Body of pancreas (tissue), 4 donors: Measurements from ENCODE around the gene PCNX1. TPM values are rescaled to one million over a fixed set of nuclear protein-coding genes. Genes with fewer than 3 reads are reported as not detected.

ENCODE experiments used
- ATAC-seq: fragments of 150-250 bp; one replicate; pipeline ENCODE4 v1.9.1; 2016
- DNase-seq, 4 donors: peaks; one replicate each; pipeline ENCODE4 v3.0.0-alpha.2; 2019
- H3K27ac ChIP-seq, 4 donors: fragments of 200-600 bp; sonication (generic); 1 replicate in 3 of 4; 2 replicates in 1 of 4; pipeline versions ENCODE4 v1.5.1 to v1.6.1; 2016 to 2019; ENCODE audit warnings: mild to moderate bottlenecking in 1 of 4, mixed read lengths in 1 of 4, moderate library complexity in 1 of 4
- H3K27me3 ChIP-seq, 2 donors: fragments of 200-600 bp; sonication (generic); one replicate each; pipeline ENCODE4 v1.6.0; 2016; ENCODE audit warnings: mild to moderate bottlenecking in 1 of 2
- H3K36me3 ChIP-seq, 2 donors: fragments of 200-600 bp; sonication (generic); replicated peaks in 1 of 2; 2 replicates each; pipeline ENCODE4 v1.5.1; 2016; ENCODE audit warnings: low read depth in 2 of 2; ENCODE audit not compliant: insufficient read depth in 1 of 2
- H3K4me1 ChIP-seq: fragments of 200-600 bp; sonication (generic); one replicate; pipeline ENCODE4 v1.6.0; 2016
- H3K4me3 ChIP-seq, 2 donors: fragments of 200-600 bp; sonication (generic); 1 replicate in 1 of 2; 2 replicates in 1 of 2; pipeline ENCODE4 v1.5.1; 2016 to 2019
- H3K9me3 ChIP-seq, 3 donors: fragments of 200-600 bp; sonication (generic); 1 replicate in 2 of 3; 2 replicates in 1 of 3; pipeline ENCODE4 v1.5.1; 2016
- CTCF ChIP-seq, 7 experiments: fragments of 450-650 bp in 4 of 7; fragments of 200-600 bp in 3 of 7; sonication (generic) in 3 of 7; IDR thresholded peaks; one replicate each; pipeline ENCODE4 v1.5.1; 2016 to 2019; ENCODE audit warnings: antibody characterized with exemption in 7 of 7
- POLR2A ChIP-seq, 3 donors: fragments of 450-650 bp; IDR thresholded peaks; one replicate each; pipeline ENCODE4 v1.6.1; 2016; ENCODE audit warnings: antibody characterized with exemption in 3 of 3, mild to moderate bottlenecking in 2 of 3
- WGBS, 2 donors: methylation state at CpG; one replicate each; pipeline ENCODE4 v1.1.5; 2017; 5-methylcytosine and 5-hydroxymethylcytosine counted together
- intact Hi-C: fragments of 100-400 bp; cut with DNase I; formaldehyde crosslinking; loops from one replicate; pipeline ENCODE4 v1.15.1; 2023
- total RNA-seq, 2 donors: library from RNA; depleted of rRNA; stranded (reverse); fragments of >200 nt; gene quantifications; one replicate each; pipeline ENCODE4 v1.1.0, GENCODE V29; 2016

The PCNX1 gene
- total RNA-seq, 2 donors from 2014 or later, result 25.4 to 94.3 TPM

DNA sequence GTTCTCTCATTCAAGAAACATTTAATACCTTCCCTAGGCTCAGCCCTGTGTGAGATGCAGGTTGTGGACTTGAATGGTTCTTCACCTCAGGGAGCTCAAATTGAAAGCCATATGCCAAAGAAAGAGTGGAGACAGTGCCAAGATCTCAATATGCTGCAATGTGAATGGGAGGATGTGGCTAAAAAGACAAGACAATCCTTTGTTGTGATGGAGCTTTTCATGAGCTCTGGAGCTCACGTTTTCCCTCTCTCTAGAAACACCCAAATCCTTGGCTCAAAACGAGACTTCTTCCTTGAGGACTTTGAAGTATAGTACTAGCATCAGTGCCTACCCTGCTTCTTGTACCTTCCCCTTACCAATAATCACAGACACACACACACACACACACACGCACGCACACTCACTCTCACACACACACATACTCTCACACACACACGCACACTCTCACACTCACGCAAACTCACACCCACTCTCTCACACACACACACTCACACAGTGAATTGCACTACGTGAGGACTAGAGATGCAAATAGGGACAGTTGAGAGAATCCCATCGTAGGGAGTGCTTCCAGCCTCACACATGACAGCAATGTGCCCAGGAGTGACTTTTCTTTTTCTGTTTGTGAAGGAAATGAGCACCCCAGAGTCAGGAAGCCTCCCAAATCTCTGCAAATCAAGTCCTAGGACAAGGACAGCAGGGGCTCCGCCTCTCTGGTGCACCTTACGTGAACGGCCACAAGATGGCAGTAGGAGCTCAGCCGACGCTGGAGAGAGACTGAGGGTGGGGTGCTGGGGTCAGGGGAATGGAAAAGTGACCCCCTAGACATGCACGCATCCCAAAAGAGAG, 231.4 kb downstream of the PCNX1 start:
- ATAC-seq, result peak; percentile 56
- WGBS, 2 donors, result 13 to 17% methylated on average over 14 of the region's 14 CpGs
- Histone ChIP-seq H3K9me3 (no peaks in the 10 kb centered on the region), H3K27me3 (no peaks in the 10 kb centered on the region), H3K27ac (no peak overlapping the region), H3K4me1 (peaks cover 3% of the 10 kb centered on the region), H3K4me3 (no peak overlapping the region), H3K36me3 (no peaks in the 10 kb centered on the region)
- TF ChIP-seq CTCF (IDR thresholded peaks at IDR 0.05) (peak; percentile 79 to 91 (median 88)), POLR2A (IDR thresholded peaks at IDR 0.05) (no peak)
- peak; percentile 50 to 56 (median 52) for DNase-seq
- intact Hi-C loops, result loop anchor here (5.0 kb wide), 1 partner anchor 614 kb away; no protein-coding TSS in a partner anchor

DNA sequence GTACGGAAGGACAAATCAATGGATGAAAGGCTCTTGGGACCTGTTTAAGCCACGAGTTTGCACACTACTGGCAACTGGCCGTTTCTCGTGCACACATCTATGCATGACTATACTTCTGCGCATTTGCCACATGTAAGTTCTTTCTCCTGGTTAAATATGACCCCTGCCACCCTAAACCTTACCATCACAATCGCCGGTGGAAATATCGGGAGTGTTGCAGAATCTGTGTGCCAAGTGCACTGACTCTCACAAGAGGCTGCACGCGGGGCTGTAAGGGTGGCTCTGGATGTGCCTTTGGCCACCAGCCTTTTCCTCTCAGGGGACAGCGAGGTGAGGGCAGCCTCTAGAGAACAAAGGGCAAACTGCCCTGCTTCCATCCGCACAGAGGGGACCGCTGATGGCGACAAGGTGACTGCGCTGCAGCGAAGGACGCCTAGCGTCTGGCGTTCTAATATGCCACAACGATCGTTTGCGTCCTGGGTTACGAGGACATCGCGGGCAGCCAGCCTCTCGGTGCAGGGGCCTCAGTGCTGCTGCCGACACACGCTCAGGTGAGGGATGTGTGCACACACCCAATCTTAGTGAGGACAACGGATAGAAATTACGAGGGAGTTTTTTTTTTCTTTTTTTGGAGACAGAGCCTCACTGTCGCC, 232.2 kb downstream of the PCNX1 start:
- intact Hi-C loops, result loop anchor here (5.0 kb wide), 1 partner anchor 613 kb away; no protein-coding TSS in a partner anchor
- H3K36me3 ChIP-seq, result no peaks in the 10 kb centered on the region
- no peak overlapping the region for H3K27ac ChIP-seq
- no peaks in the 10 kb centered on the region for H3K9me3 ChIP-seq
- DNase-seq, result no peak
- no peaks in the 10 kb centered on the region for H3K27me3 ChIP-seq
- peaks cover 6% of the 10 kb centered on the region for H3K4me1 ChIP-seq
- TF ChIP-seq CTCF (IDR thresholded peaks at IDR 0.05), result peak in 1 of 7 experiments; percentile 5
- TF ChIP-seq POLR2A (IDR thresholded peaks at IDR 0.05), result no peak
- WGBS, 2 donors, result 74 to 75% methylated on average over 30 to 31 of the region's 31 CpGs
- no peak overlapping the region for H3K4me3 ChIP-seq
- ATAC-seq, result peak; percentile 21

GRCh38 chr14:71140157-71140556, 232.9 kb downstream of the PCNX1 start:
- H3K27me3 ChIP-seq, result no peaks in the 10 kb centered on the region
- no peaks in the 10 kb centered on the region for H3K9me3 ChIP-seq
- DNase-seq (no peak), ATAC-seq (no peak)
- H3K4me1 ChIP-seq, result peaks cover 6% of the 10 kb centered on the region
- H3K36me3 ChIP-seq, result no peaks in the 10 kb centered on the region
- H3K4me3 ChIP-seq, result no peak overlapping the region
- no peak overlapping the region for H3K27ac ChIP-seq
- no peak for TF ChIP-seq CTCF (IDR thresholded peaks at IDR 0.05)
- TF ChIP-seq POLR2A (IDR thresholded peaks at IDR 0.05), result no peak
- WGBS, 2 donors, result 79 to 92% methylated on average over 2 of the region's 2 CpGs
- intact Hi-C loops, result no loop called here

DNA sequence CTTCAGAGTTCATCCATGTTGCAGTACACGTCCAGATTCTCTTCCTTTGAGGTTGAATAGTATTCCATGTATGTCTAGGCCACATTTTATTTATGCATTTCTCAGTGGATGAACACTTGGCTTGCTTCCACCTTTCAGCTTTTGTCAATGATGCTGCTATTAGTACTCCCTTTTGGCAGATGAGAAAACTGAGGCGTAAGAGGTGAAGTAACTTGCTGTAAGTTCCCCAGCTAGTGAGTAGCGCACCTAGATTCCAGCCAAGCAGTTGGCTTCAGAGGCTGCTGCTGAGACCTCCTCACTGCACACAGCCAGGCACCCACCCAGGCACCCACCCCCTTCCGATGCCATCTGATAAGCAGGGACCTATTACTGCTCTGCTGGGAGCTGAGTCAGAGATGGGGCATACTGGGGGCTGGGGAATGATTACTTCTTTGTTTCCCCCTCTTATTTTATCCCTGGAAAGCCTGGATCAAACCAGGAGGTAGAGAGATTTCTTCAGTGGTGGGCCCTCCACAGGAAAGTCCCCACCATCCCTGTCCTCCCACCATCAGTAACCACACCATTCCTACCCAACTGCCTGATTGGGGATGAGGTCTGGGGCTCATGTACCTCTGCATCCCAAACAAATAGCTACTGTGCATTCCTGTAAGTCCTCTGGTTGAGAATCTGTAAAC, 234.6 kb downstream of the PCNX1 start:
- no peak for ATAC-seq
- 69 to 87% methylated on average over 4 of the region's 4 CpGs for WGBS, 2 donors

More for the DNA sequence above, 234.6 kb downstream of the PCNX1 start:
- Histone ChIP-seq H3K36me3 (no peaks in the 10 kb centered on the region), H3K4me3 (no peak overlapping the region), H3K27ac (no peak overlapping the region), H3K27me3 (no peaks in the 10 kb centered on the region), H3K9me3 (no peaks in the 10 kb centered on the region), H3K4me1 (peaks cover 6% of the 10 kb centered on the region)
- no peak for TF ChIP-seq POLR2A (IDR thresholded peaks at IDR 0.05)
- TF ChIP-seq CTCF (IDR thresholded peaks at IDR 0.05), result no peak
- intact Hi-C loops, result no loop called here
- no peak for DNase-seq
